Nephron progenitor cell (in vitro differentiated cells): ENCODE data around the gene PSMB5.

ENCODE experiments used
- DNase-seq: peaks from one replicate; pipeline ENCODE4 v3.0.0; 2021
- H3K27ac Mint-ChIP-seq: 2 replicates; pipeline ENCODE4 v1.8.0; 2021; ENCODE audit warnings: mild to moderate bottlenecking, moderate library complexity, mixed read lengths
- H3K27me3 Mint-ChIP-seq: 2 replicates; pipeline ENCODE4 v1.8.0; 2021; ENCODE audit warnings: mild to moderate bottlenecking, low read depth, mixed read lengths; ENCODE audit not compliant: poor library complexity
- H3K36me3 Mint-ChIP-seq: 2 replicates; pipeline ENCODE4 v1.8.0; 2021; ENCODE audit warnings: low read depth, mixed read lengths
- H3K4me1 Mint-ChIP-seq: 2 replicates; pipeline ENCODE4 v1.8.0; 2021; ENCODE audit warnings: mixed read lengths
- H3K4me3 Mint-ChIP-seq: 2 replicates; pipeline ENCODE4 v1.8.0; 2021; ENCODE audit warnings: mild to moderate bottlenecking, moderate library complexity, mixed read lengths
- H3K9me3 Mint-ChIP-seq: 2 replicates; pipeline ENCODE4 v1.8.0; 2021; ENCODE audit warnings: mild to moderate bottlenecking, moderate library complexity, mixed read lengths
- TF ChIP-seq, protein P1 (sequence below): fragments of 200-600 bp; sonication (generic); IDR thresholded peaks from 2 replicates; pipeline ENCODE4 v1.5.0; 2021; ENCODE audit warnings: antibody characterized with exemption

Gene PSMB5

DNA sequence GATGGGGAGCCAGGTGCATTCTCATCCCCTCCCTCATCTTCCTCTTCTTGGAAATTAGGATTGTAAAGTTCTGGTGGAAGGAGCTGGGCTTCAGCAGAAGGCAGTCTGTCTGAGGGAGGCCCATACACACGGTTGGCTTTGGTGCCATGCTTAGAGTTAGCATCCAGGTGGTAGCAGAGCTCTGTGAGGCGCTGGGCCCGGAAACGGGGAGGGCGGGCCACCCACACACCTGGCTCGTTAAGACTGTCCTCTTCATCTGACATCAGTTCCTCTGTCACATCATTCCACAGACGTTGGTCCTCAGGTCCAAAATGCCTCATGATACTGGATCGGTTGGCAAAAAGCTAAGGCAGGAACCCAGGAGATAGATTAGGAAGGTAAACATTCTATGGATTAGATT, 47.4 kb downstream of the PSMB5 start:
- TF ChIP-seq, protein P1, sequence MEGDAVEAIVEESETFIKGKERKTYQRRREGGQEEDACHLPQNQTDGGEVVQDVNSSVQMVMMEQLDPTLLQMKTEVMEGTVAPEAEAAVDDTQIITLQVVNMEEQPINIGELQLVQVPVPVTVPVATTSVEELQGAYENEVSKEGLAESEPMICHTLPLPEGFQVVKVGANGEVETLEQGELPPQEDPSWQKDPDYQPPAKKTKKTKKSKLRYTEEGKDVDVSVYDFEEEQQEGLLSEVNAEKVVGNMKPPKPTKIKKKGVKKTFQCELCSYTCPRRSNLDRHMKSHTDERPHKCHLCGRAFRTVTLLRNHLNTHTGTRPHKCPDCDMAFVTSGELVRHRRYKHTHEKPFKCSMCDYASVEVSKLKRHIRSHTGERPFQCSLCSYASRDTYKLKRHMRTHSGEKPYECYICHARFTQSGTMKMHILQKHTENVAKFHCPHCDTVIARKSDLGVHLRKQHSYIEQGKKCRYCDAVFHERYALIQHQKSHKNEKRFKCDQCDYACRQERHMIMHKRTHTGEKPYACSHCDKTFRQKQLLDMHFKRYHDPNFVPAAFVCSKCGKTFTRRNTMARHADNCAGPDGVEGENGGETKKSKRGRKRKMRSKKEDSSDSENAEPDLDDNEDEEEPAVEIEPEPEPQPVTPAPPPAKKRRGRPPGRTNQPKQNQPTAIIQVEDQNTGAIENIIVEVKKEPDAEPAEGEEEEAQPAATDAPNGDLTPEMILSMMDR = no peak
- peaks cover 36% of the 10 kb centered on the region for H3K4me1 Mint-ChIP-seq
- no peak for DNase-seq
- no peak overlapping the region for H3K27ac Mint-ChIP-seq
- peaks cover 3% of the 10 kb centered on the region for H3K27me3 Mint-ChIP-seq
- peaks cover 27% of the 10 kb centered on the region for H3K36me3 Mint-ChIP-seq
- no peaks in the 10 kb centered on the region for H3K9me3 Mint-ChIP-seq
- H3K4me3 Mint-ChIP-seq = no peak overlapping the region

DNA sequence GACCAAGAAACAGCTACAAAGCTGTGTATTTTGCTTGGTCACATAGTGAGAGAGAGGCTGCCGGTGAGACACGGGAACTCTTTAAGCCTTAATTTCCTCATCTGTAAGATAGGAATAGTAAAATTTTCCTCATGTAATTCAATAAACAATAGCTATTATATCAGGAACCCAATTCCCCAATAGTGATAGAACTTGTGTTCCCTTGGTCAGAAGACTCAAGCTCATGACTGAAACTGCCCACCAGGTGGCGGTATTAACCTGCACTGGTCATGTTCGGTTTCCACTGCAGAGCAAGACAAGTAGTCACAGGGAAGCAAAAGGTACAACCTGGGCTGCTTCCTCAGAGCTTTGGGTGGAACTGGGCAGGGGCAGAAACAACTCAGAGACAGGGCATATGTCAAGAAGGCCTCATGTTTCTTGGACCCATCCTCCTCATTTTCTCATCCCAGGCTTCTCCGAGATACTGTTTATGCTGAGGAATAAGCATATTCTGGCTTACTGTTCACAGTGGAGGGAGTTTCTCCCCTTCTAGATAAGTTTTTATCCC, 48.1 kb downstream of the PSMB5 start:
- TF ChIP-seq, protein P1 = peak; percentile 90
- DNase-seq = peak; percentile 94
- Mint-ChIP-seq H3K4me3 (no peak overlapping the region), H3K27me3 (peaks cover 2% of the 10 kb centered on the region), H3K27ac (no peak overlapping the region), H3K4me1 (peaks cover 36% of the 10 kb centered on the region), H3K9me3 (no peaks in the 10 kb centered on the region), H3K36me3 (peaks cover 27% of the 10 kb centered on the region)

DNA sequence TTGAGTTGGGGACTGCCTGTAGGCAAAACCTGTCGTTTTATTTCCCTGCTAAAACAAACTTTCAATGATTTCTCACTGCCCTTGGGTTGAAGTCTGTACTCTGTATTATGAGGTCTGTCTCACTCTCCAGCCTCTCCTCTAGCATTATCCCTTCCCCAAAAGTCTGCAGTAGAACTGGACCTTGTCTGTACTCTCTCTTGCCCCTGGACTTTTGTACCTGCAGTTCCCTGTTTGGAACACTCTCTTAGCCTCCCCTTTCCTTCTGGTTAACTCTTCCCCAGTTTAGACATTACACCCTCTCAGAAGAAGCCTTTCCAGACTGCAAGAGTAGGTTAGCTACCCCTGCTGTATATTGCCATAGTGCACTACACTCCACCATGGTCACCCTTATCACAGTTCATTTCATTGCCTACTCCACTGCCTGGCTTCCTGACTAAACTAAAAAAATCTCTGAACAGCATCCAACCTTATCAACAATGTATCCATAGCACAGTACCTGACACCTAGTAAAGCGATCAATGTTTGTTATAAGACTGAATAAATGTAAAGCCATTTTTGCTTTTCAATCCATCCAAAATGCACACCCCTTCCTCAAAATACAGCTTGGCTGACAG, 48.7 kb downstream of the PSMB5 start:
- H3K4me3 Mint-ChIP-seq = no peak overlapping the region

DNA sequence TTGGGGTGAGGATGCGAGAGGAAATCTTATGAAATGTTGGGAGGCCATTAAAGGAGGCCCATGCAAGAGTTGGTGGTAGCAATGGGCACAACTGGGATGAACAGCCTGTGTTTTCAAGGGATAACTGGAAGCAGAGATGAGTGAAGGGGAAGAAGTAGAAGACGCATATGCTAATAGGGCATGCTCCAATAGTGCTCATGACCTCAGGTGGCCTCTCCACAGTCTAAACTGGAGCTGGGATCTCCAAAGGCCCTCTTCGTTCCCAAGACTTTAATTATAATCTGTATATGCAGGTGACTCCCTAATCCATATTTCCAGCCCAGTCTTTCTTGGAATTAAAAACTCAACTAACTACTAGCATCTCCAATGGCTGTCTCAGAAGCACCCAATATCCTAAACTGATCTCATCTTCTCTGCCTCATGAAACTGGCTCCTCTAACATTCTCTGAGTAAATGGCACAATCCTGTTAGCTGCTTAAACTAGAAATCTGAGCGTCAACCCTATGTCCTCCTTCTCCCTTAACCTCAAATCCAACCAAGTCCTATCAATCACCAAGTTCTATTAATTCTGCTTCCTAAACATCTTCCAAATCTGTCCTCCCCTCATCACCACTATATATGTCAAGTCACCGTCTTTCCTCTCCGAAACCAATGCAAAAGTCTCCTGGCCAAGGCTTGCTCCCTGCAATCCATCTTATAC, 49.6 kb downstream of the PSMB5 start:
- TF ChIP-seq, protein P1 = no peak
- Mint-ChIP-seq H3K4me3 (peak overlapping the region; percentile 37), H3K36me3 (peaks cover 19% of the 10 kb centered on the region), H3K27ac (no peak overlapping the region), H3K27me3 (no peaks in the 10 kb centered on the region), H3K9me3 (no peaks in the 10 kb centered on the region), H3K4me1 (peaks cover 34% of the 10 kb centered on the region)
- DNase-seq = no peak

More for the DNA sequence above, 48.7 kb downstream of the PSMB5 start:
- H3K36me3 Mint-ChIP-seq = peaks cover 27% of the 10 kb centered on the region
- TF ChIP-seq, protein P1 = no peak
- H3K27ac Mint-ChIP-seq = peak overlapping the region; percentile 81
- H3K9me3 Mint-ChIP-seq = no peaks in the 10 kb centered on the region
- H3K4me1 Mint-ChIP-seq = peaks cover 36% of the 10 kb centered on the region
- no peak for DNase-seq
- H3K27me3 Mint-ChIP-seq = no peaks in the 10 kb centered on the region

DNA sequence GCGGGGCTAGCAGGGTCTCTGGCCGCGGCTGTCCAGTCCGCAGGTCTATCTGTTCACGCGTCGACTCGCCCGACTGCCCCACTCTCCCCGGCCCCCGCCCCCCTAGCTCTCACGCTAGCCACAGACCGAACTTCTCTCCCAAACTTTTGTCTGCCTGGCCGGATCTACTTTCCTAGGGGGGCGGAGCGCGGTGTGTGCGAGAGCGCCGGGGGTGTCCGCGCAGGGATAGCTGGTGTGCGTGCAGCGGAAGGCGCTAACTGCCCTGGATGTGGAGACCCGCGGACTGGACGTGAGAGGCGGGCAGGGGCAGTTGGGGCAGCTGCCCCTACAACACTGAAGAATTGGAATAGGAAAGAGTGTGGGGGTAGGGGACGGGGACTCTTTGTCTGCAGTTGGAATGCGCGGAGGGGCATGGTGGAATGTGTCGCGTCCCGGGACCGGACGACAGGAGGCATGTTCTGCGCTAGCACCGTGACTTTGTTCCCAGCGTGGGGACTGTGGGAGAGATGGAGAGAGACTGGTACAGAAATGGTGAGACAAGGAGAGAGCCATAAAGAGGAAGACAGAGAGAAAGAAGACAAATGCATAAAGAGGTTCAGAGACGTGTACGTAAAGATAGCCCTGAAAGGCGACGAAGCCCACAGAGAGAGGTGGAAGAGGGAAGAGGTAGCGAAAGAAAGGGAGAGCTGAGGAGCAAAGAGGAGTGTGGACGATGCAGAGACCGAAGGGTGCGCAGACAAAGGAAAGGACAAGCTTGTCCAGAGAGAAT, 52.0 kb downstream of the PSMB5 start, which contains the start of gene AJUBA:
TSS of gene AJUBA (minus strand) at position 75 of the 769 bp plus-strand sequence. CDS start 285 bp downstream, outside the sequence.
- TF ChIP-seq, protein P1 = no peak
- no peaks in the 10 kb centered on the region for H3K9me3 Mint-ChIP-seq
- H3K27me3 Mint-ChIP-seq = no peaks in the 10 kb centered on the region
- H3K36me3 Mint-ChIP-seq = peaks cover 13% of the 10 kb centered on the region
- H3K27ac Mint-ChIP-seq = no peak within 1 kb of the TSS
- peaks cover 50% of the 10 kb centered on the region for H3K4me1 Mint-ChIP-seq
- peak; percentile 90 for DNase-seq
- no peak within 1 kb of the TSS for H3K4me3 Mint-ChIP-seq
